Mucosa of rectum (tissue), 2 donors: Measurements from ENCODE around the gene KIF26B.

Experiments used
- H3K27ac ChIP-seq, 2 donors: one replicate each; pipeline ENCODE4 v1.7.0; 2013; ENCODE audit warnings: inconsistent platforms in 2 of 2, low read depth in 2 of 2, low read length in 2 of 2
- H3K27me3 ChIP-seq, 2 donors: one replicate each; pipeline ENCODE4 v1.7.0; 2013; ENCODE audit warnings: low read length in 2 of 2; ENCODE audit not compliant: control insufficient read depth in 2 of 2, insufficient read depth in 2 of 2
- H3K36me3 ChIP-seq, 2 donors: one replicate each; pipeline ENCODE4 v1.7.0; 2013; ENCODE audit warnings: low read length in 2 of 2; ENCODE audit not compliant: control insufficient read depth in 2 of 2, insufficient read depth in 2 of 2
- H3K4me1 ChIP-seq, 2 donors: one replicate each; pipeline ENCODE4 v1.7.0; 2013; ENCODE audit warnings: low read length in 2 of 2, mild to moderate bottlenecking in 1 of 2; ENCODE audit not compliant: control insufficient read depth in 2 of 2, insufficient read depth in 2 of 2
- H3K4me3 ChIP-seq, 2 donors: one replicate each; pipeline ENCODE4 v1.7.0; 2013; ENCODE audit warnings: low read length in 2 of 2
- H3K9ac ChIP-seq, 2 donors: one replicate each; pipeline ENCODE4 v1.7.0; 2013; ENCODE audit warnings: low read length in 2 of 2, low read depth in 1 of 2, mild to moderate bottlenecking in 1 of 2
- H3K9me3 ChIP-seq, 2 donors: one replicate each; pipeline ENCODE4 v1.7.0; 2013; ENCODE audit warnings: low read length in 2 of 2; ENCODE audit not compliant: control insufficient read depth in 2 of 2
- donor health status: healthy.
- donor health status: Normal muscosa, but diverticular disease.

KIF26B gene

DNA sequence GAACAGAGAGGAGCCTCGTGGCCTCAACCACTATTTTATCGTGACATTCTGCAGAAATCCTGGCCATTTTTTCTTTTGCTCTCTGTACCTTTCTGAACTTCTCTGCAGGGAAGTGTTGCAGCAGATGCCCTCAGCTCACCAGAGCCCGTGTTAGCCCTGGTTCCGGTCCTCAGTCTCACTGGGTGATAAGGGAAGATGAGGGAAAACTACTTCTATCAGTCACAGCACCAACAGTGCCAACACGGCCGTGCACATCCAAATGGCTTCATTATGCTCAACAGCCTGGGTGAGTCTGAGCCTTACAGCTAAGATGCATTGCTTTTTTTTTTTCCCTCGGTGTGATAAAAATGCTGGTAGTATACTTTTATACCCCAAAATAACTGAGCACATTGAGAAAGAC is 93.0 kb downstream of the KIF26B start:
- H3K36me3 ChIP-seq = no peaks in the 10 kb centered on the region
- H3K9me3 ChIP-seq = no peaks in the 10 kb centered on the region
- no peak overlapping the region for H3K9ac ChIP-seq
- peaks cover 0 to 12% of the 10 kb centered on the region in 2 donors for H3K27me3 ChIP-seq
- H3K4me1 ChIP-seq = peaks cover 0 to 6% of the 10 kb centered on the region in 2 donors
- no peak overlapping the region for H3K27ac ChIP-seq
- no peak overlapping the region for H3K4me3 ChIP-seq

GRCh38 chr1:245248231-245248731 is 93.5 kb downstream of the KIF26B start:
- no peaks in the 10 kb centered on the region for H3K9me3 ChIP-seq
- H3K36me3 ChIP-seq = no peaks in the 10 kb centered on the region
- peaks cover 0 to 12% of the 10 kb centered on the region in 2 donors for H3K27me3 ChIP-seq
- no peak overlapping the region for H3K9ac ChIP-seq
- H3K4me3 ChIP-seq = peak overlapping the region in 1 of 2 donors; percentile 16
- H3K4me1 ChIP-seq = peaks cover 0 to 6% of the 10 kb centered on the region in 2 donors
- H3K27ac ChIP-seq = no peak overlapping the region

- no peak overlapping the region for H3K9ac ChIP-seq
- H3K27me3 ChIP-seq = peaks cover 28 to 43% of the 10 kb centered on the region in 2 donors
- H3K4me1 ChIP-seq = peaks cover 0 to 4% of the 10 kb centered on the region in 2 donors
- H3K9me3 ChIP-seq = no peaks in the 10 kb centered on the region
- H3K4me3 ChIP-seq = no peak overlapping the region
- no peak overlapping the region for H3K27ac ChIP-seq
- H3K36me3 ChIP-seq = no peaks in the 10 kb centered on the region
Observed at GRCh38 chr1:245255783-245256182, 101.0 kb downstream of the KIF26B start.

DNA sequence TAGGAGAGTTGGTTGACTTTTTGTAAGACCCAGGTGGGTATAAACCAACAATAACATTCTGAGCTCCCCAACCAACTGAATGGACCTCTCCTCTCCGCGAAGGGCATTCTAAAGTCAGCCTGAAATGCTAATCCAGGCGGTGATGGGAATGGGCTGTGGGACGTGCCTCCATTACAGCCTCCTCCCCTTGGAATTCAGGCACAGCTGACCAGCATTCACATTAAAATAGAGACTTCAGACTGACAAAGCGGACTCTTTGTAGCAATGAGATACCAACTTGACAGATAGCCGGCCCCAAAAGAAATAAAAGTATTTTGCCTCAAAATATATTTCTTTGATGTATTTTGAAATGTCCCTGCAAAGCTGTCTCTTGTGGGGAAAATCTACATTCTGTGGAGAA is 101.7 kb downstream of the KIF26B start:
- no peak overlapping the region for H3K9ac ChIP-seq
- H3K27ac ChIP-seq = no peak overlapping the region
- peaks cover 28 to 44% of the 10 kb centered on the region in 2 donors for H3K27me3 ChIP-seq
- no peak overlapping the region for H3K4me3 ChIP-seq
- peaks cover 0 to 4% of the 10 kb centered on the region in 2 donors for H3K4me1 ChIP-seq
- H3K9me3 ChIP-seq = no peaks in the 10 kb centered on the region
- H3K36me3 ChIP-seq = no peaks in the 10 kb centered on the region

DNA sequence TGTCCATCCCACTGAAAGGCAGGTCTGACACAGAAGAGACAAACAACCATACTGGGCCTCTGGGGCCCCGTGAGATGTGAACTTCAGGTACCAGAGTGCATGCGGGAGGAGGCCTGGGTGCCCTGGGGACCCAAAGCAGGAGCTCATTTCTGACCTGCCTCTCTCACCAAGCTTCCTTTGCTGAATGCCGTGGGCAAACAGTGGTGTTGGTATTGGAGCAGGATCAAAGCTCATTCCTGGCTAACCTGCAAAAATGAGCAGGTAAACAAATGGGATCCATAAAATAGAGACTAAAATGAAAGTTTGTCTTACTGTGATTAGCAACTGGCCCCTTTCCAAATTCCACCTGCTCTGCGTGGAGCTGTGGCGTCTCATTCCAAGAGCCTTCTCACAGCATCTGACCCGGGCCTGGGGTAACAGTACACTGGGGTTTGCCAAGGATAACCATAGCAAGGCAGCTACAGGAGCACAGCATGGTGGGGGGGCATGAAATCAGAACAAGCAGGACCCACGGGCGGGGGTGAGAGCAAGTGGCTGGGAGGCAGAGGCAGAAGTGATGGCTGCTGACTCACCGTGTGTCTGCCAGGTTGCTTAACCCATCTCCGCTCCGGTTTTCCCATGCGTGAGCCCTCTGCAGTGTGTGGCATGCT is 103.6 kb downstream of the KIF26B start:
- Histone ChIP-seq H3K36me3 (no peaks in the 10 kb centered on the region), H3K27me3 (peaks cover 35 to 56% of the 10 kb centered on the region in 2 donors), H3K9ac (no peak overlapping the region), H3K4me3 (no peak overlapping the region), H3K4me1 (peaks cover 0 to 4% of the 10 kb centered on the region in 2 donors), H3K27ac (no peak overlapping the region), H3K9me3 (no peaks in the 10 kb centered on the region)

DNA sequence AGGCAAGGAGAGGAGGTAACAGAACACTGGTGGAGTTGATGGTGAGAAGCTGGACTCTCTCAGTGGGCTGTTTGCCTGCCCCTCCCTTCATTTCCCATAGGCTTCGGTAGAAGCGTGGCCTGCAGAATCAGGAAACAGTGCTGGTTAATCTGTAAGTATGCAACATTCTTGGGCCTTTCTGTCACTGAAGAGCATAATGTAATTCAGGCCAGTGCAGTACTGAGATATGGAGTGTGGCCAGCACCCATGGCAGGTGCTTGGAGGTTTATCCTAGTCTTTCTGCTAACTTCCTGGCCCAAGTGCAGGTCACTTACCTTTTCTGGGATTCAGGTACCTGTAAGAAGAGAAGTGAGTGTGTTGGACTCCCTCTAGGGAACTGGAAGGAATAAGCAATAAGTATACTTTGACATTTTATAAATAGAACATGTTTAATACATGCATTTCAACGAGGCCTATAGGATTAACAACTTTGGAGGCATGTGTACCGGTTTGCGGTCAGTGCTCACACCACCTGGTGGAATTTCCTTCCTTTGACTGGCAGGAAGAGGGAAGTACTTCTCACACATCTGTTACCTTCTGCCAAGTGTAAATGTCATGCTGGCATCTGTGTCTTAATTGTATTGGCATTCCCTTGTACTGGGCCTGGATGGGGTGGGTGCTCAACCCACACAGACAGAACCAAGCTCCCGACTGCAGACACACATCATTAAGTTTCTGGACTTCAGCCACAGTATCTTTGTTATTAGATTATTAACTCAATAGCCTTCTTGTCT is 105.5 kb downstream of the KIF26B start:
- H3K27ac ChIP-seq = no peak overlapping the region
- peaks cover 31 to 58% of the 10 kb centered on the region in 2 donors for H3K27me3 ChIP-seq
- no peak overlapping the region for H3K9ac ChIP-seq
- H3K4me1 ChIP-seq = peaks cover 0 to 4% of the 10 kb centered on the region in 2 donors
- H3K9me3 ChIP-seq = no peaks in the 10 kb centered on the region
- H3K36me3 ChIP-seq = no peaks in the 10 kb centered on the region
- H3K4me3 ChIP-seq = no peak overlapping the region

- Histone ChIP-seq H3K4me3 (no peak overlapping the region), H3K9me3 (no peaks in the 10 kb centered on the region), H3K36me3 (no peaks in the 10 kb centered on the region), H3K4me1 (peaks cover 0 to 4% of the 10 kb centered on the region in 2 donors), H3K27ac (no peak overlapping the region), H3K9ac (no peak overlapping the region), H3K27me3 (peaks cover 33 to 62% of the 10 kb centered on the region in 2 donors)
Observed at GRCh38 chr1:245260883-245261282, 106.1 kb downstream of the KIF26B start.

GRCh38 chr1:245261786-245262185 is 107.0 kb downstream of the KIF26B start:
- H3K9ac ChIP-seq = no peak overlapping the region
- H3K4me3 ChIP-seq = no peak overlapping the region
- H3K27me3 ChIP-seq = peaks cover 25 to 53% of the 10 kb centered on the region in 2 donors
- peaks cover 0 to 4% of the 10 kb centered on the region in 2 donors for H3K4me1 ChIP-seq
- no peaks in the 10 kb centered on the region for H3K9me3 ChIP-seq
- H3K27ac ChIP-seq = no peak overlapping the region
- no peaks in the 10 kb centered on the region for H3K36me3 ChIP-seq

GRCh38 chr1:245263529-245264095 is 108.8 kb downstream of the KIF26B start:
- no peaks in the 10 kb centered on the region for H3K4me1 ChIP-seq
- H3K36me3 ChIP-seq = no peaks in the 10 kb centered on the region
- H3K9ac ChIP-seq = no peak overlapping the region
- no peak overlapping the region for H3K27ac ChIP-seq
- no peaks in the 10 kb centered on the region for H3K9me3 ChIP-seq
- H3K4me3 ChIP-seq = no peak overlapping the region
- peaks cover 21 to 41% of the 10 kb centered on the region in 2 donors for H3K27me3 ChIP-seq

GRCh38 chr1:245264226-245264625 is 109.4 kb downstream of the KIF26B start:
- no peak overlapping the region for H3K27ac ChIP-seq
- H3K27me3 ChIP-seq = peaks cover 20 to 35% of the 10 kb centered on the region in 2 donors
- H3K9me3 ChIP-seq = no peaks in the 10 kb centered on the region
- no peaks in the 10 kb centered on the region for H3K36me3 ChIP-seq
- no peak overlapping the region for H3K9ac ChIP-seq
- no peaks in the 10 kb centered on the region for H3K4me1 ChIP-seq
- no peak overlapping the region for H3K4me3 ChIP-seq
